H9 (cell line): Measurements from ENCODE around the gene ITPR1. TPM values are rescaled to one million over a fixed set of nuclear protein-coding genes. Genes with fewer than 3 reads are reported as not detected.

Experiments used
- DNase-seq: peaks from one replicate; pipeline ENCODE4 v3.0.0-alpha.2; 2017
- H2AFZ ChIP-seq: one replicate; pipeline ENCODE4 v1.6.1; 2013; ENCODE audit warnings: mild to moderate bottlenecking, low read length, control low read depth, moderate library complexity
- H2AK5ac ChIP-seq: 2 replicates; pipeline ENCODE4 v1.6.1; 2013; ENCODE audit warnings: low read length, control low read depth, mixed read lengths; ENCODE audit not compliant: insufficient read length
- H2BK120ac ChIP-seq: one replicate; pipeline ENCODE4 v1.6.1; 2013; ENCODE audit warnings: low read depth, mild to moderate bottlenecking, low read length, control low read depth, inconsistent platforms; ENCODE audit not compliant: poor library complexity, severe bottlenecking
- H2BK12ac ChIP-seq: 2 replicates; pipeline ENCODE4 v1.6.1; 2013; ENCODE audit warnings: low read length, control low read depth, mixed read lengths, low read depth; ENCODE audit not compliant: insufficient read length
- H2BK15ac ChIP-seq: 2 replicates; pipeline ENCODE4 v1.6.1; 2013; ENCODE audit warnings: low read depth, low read length, control low read depth
- H2BK20ac ChIP-seq: one replicate; pipeline ENCODE4 v1.6.1; 2013; ENCODE audit warnings: low read depth, mild to moderate bottlenecking, low read length, control low read depth, inconsistent platforms; ENCODE audit not compliant: poor library complexity, severe bottlenecking
- H2BK5ac ChIP-seq: 2 replicates; pipeline ENCODE4 v1.6.1; 2013; ENCODE audit warnings: low read length, control low read depth, mixed read lengths; ENCODE audit not compliant: insufficient read length
- H3K14ac ChIP-seq: 2 replicates; pipeline ENCODE4 v1.6.1; 2013; ENCODE audit warnings: low read length, control low read depth; ENCODE audit not compliant: insufficient read depth
- H3K18ac ChIP-seq: 2 replicates; pipeline ENCODE4 v1.6.1; 2013; ENCODE audit warnings: low read depth, mild to moderate bottlenecking, mixed read lengths, low read length, control low read depth; ENCODE audit not compliant: insufficient read length
- H3K23ac ChIP-seq: 2 replicates; pipeline ENCODE4 v1.6.1; 2013; ENCODE audit warnings: low read length, control low read depth, mixed read lengths, low read depth; ENCODE audit not compliant: insufficient read length
- H3K23me2 ChIP-seq: 2 replicates; pipeline ENCODE4 v1.6.1; 2013; ENCODE audit warnings: low read depth, mild to moderate bottlenecking, mixed read lengths, low read length, control low read depth; ENCODE audit not compliant: insufficient read length, poor library complexity, severe bottlenecking
- H3K27ac ChIP-seq: 2 replicates; pipeline ENCODE4 v1.5.1; 2013; ENCODE audit warnings: low read length, control low read depth, mixed read lengths, low read depth; ENCODE audit not compliant: insufficient read length
- H3K27me3 ChIP-seq: 2 replicates; pipeline ENCODE4 v1.6.1; 2013; ENCODE audit warnings: low read length, control low read depth, inconsistent platforms; ENCODE audit not compliant: insufficient read depth
- H3K4ac ChIP-seq: 2 replicates; pipeline ENCODE4 v1.6.1; 2013; ENCODE audit warnings: low read depth, mild to moderate bottlenecking, control low read depth, inconsistent platforms, low read length, moderate library complexity
- H3K4me1 ChIP-seq: 2 replicates; pipeline ENCODE4 v1.6.1; 2013; ENCODE audit warnings: low read length, control low read depth, inconsistent platforms; ENCODE audit not compliant: insufficient read depth
- H3K4me2 ChIP-seq: 2 replicates; pipeline ENCODE4 v1.6.1; 2013; ENCODE audit warnings: low read length, control low read depth, mixed read lengths; ENCODE audit not compliant: insufficient read length, insufficient read depth
- H3K56ac ChIP-seq: 2 replicates; pipeline ENCODE4 v1.6.1; 2013; ENCODE audit warnings: low read depth, mild to moderate bottlenecking, mixed read lengths, low read length, control low read depth; ENCODE audit not compliant: insufficient read length
- H3K79me1 ChIP-seq: 2 replicates; pipeline ENCODE4 v1.6.1; 2013; ENCODE audit warnings: low read depth, mild to moderate bottlenecking, moderate library complexity, low read length, control low read depth, inconsistent platforms; ENCODE audit not compliant: insufficient read depth, poor library complexity, severe bottlenecking
- H3K79me2 ChIP-seq: 2 replicates; pipeline ENCODE4 v1.6.1; 2013; ENCODE audit warnings: low read length, control low read depth, inconsistent platforms; ENCODE audit not compliant: insufficient read depth
- H3K9ac ChIP-seq: 2 replicates; pipeline ENCODE4 v1.6.1; 2013; ENCODE audit warnings: low read length, control low read depth, mixed read lengths; ENCODE audit not compliant: insufficient read length; ENCODE audit errors: extremely low read depth
- H3K9me3 ChIP-seq: one replicate; pipeline ENCODE4 v1.6.1; 2013; ENCODE audit warnings: low read depth, low read length, inconsistent platforms; ENCODE audit not compliant: control insufficient read depth
- H3T11ph ChIP-seq: one replicate; pipeline ENCODE4 v1.6.1; 2013; ENCODE audit warnings: mild to moderate bottlenecking, low read length, control low read depth, inconsistent platforms
- H4K20me1 ChIP-seq: one replicate; pipeline ENCODE4 v1.6.1; 2013; ENCODE audit not compliant: control insufficient read depth, insufficient read length, insufficient read depth
- H4K5ac ChIP-seq: 2 replicates; pipeline ENCODE4 v1.6.1; 2013; ENCODE audit warnings: low read depth, mild to moderate bottlenecking, mixed read lengths, low read length, control low read depth; ENCODE audit not compliant: insufficient read length
- H4K8ac ChIP-seq: replicated peaks from 2 replicates; pipeline ENCODE4 v1.6.1; 2013; ENCODE audit warnings: low read length, control low read depth, mixed read lengths, low read depth; ENCODE audit not compliant: insufficient read length
- H4K91ac ChIP-seq: 2 replicates; pipeline ENCODE4 v1.6.1; 2013; ENCODE audit warnings: low read depth, mild to moderate bottlenecking, moderate library complexity, mixed read lengths, low read length, control low read depth; ENCODE audit not compliant: insufficient read length
- H3K27ac Mint-ChIP-seq, 3 experiments: 2 replicates in 2 of 3; 3 replicates in 1 of 3; pipeline ENCODE4 v1.8.0; 2020 to 2021; ENCODE audit warnings: mixed read lengths in 3 of 3, mild to moderate bottlenecking in 1 of 3, moderate library complexity in 1 of 3
- H3K27me3 Mint-ChIP-seq: 2 replicates; pipeline ENCODE4 v1.8.0; 2021; ENCODE audit warnings: low read depth, mild to moderate bottlenecking, moderate library complexity, mixed read lengths
- H3K36me3 Mint-ChIP-seq, 3 experiments: 2 replicates in 2 of 3; 3 replicates in 1 of 3; pipeline ENCODE4 v1.8.0; 2020 to 2021; ENCODE audit warnings: low read depth in 3 of 3, mixed read lengths in 3 of 3; ENCODE audit not compliant: insufficient read depth in 1 of 3
- H3K4me1 Mint-ChIP-seq, 2 experiments: 2 replicates each; pipeline ENCODE4 v1.8.0; 2020; ENCODE audit warnings: mixed read lengths in 2 of 2
- H3K4me3 Mint-ChIP-seq, 2 experiments: 2 replicates in 1 of 2; 3 replicates in 1 of 2; pipeline ENCODE4 v1.8.0; 2020 to 2021; ENCODE audit warnings: mild to moderate bottlenecking in 2 of 2, mixed read lengths in 2 of 2, moderate library complexity in 1 of 2
- H3K9me3 Mint-ChIP-seq, 2 experiments: 2 replicates in 1 of 2; 3 replicates in 1 of 2; pipeline ENCODE4 v1.8.0; 2020; ENCODE audit warnings: mild to moderate bottlenecking in 2 of 2, mixed read lengths in 2 of 2, moderate library complexity in 1 of 2
- CTCF ChIP-seq: fragments of 200-600 bp; sonication (generic); conservative IDR thresholded peaks from 3 replicates; pipeline ENCODE4 v1.8.0; 2021; ENCODE audit warnings: antibody characterized with exemption, mild to moderate bottlenecking
- WGBS: extraction: QIAGEN DNeasy Blood & Tissue Kit; methylation state at CpG from one replicate; pipeline ENCODE4 v1.1.7; 2013; ENCODE audit warnings: missing lambda C conversion rate, low lambda C conversion rate, mixed read lengths; ENCODE audit not compliant: insufficient read length; ENCODE audit errors: extremely low coverage; 5-methylcytosine and 5-hydroxymethylcytosine counted together
- total RNA-seq: library from RNA; stranded (reverse); gene quantifications from 2 replicates; pipeline ENCODE4 v1.2.1, GENCODE V29; 2021

The ITPR1 gene
- total RNA-seq, 1 experiment from 2014 or later, result 4.2 TPM

GRCh38 chr3:4722103-4722502 is 229.0 kb downstream of the ITPR1 start:
- Histone ChIP-seq H3K14ac (no peak overlapping the region), H3K4me2 (no peak overlapping the region), H3K23me2 (no peaks in the 10 kb centered on the region), H4K8ac (no peak overlapping the region), H2AFZ (no peak overlapping the region), H3K4me1 (no peaks in the 10 kb centered on the region; the same call in 1 of the 2 replicates), H3T11ph (no peak overlapping the region), H3K79me2 (no peaks in the 10 kb centered on the region), H2BK12ac (no peak overlapping the region), H4K91ac (no peak overlapping the region), H2BK5ac (no peak overlapping the region), H3K79me1 (no peaks in the 10 kb centered on the region), H3K18ac (no peak overlapping the region), H3K9me3 (no peaks in the 10 kb centered on the region), H2BK15ac (no peak overlapping the region), H3K9ac (no peak overlapping the region), H2BK20ac (no peak overlapping the region), H3K27ac (no peak overlapping the region), H4K20me1 (no peaks in the 10 kb centered on the region), H3K23ac (no peak overlapping the region), H2BK120ac (no peak overlapping the region), H3K4ac (no peak overlapping the region), H3K27me3 (no peaks in the 10 kb centered on the region), H3K56ac (no peak overlapping the region), H4K5ac (no peak overlapping the region), H2AK5ac (no peak overlapping the region)
- Mint-ChIP-seq H3K4me1 (peaks cover 27 to 29% of the 10 kb centered on the region in 2 experiments), H3K4me3 (no peak overlapping the region), H3K36me3 (no peaks in the 10 kb centered on the region), H3K9me3 (no peaks in the 10 kb centered on the region), H3K27ac (no peak overlapping the region; a peak in 1 of 7 replicates), H3K27me3 (no peaks in the 10 kb centered on the region)
- DNase-seq, result no peak
- TF ChIP-seq CTCF, result peak; percentile 42; the same call in 2 of the 3 replicates
- no CpG with 5 or more reads among the region's 6 CpGs for WGBS
